NT2/D1 (cell line): ENCODE measurements around the gene TMF1.

Experiments used
- SUZ12 ChIP-seq: IDR thresholded peaks from 2 replicates; pipeline ENCODE4 v1.6.1; 2011; ENCODE audit not compliant: insufficient read length, insufficient read depth; ENCODE audit errors: extremely low read depth
- YY1 ChIP-seq: IDR thresholded peaks from 2 replicates; pipeline ENCODE4 v1.6.1; 2011; ENCODE audit not compliant: insufficient read length, insufficient read depth
- ZNF274 ChIP-seq: IDR thresholded peaks from 2 replicates; pipeline ENCODE4 v1.6.1; 2011; ENCODE audit warnings: mild to moderate bottlenecking, low read depth, low read length

- no peak for TF ChIP-seq ZNF274
- no peak for TF ChIP-seq YY1
- no peak for TF ChIP-seq SUZ12
Measured at GRCh38 chr3:69008980-69009379, 43.2 kb downstream of the TMF1 start.
